GM19452 (cell line): Measurements from ENCODE around the gene ADGRV1.
"Not testable (repeated sequence)": the region's sequence is repeated elsewhere in the genome, so short reads cannot be mapped to it uniquely, and the experiment has no call there.

Experiments
- ATAC-seq: cut with Tn5 transposase; IDR thresholded peaks from one replicate; pipeline ENCODE4 v1.9.1; 2021; ENCODE audit not compliant: unreplicated experiment

Gene ADGRV1

DNA sequence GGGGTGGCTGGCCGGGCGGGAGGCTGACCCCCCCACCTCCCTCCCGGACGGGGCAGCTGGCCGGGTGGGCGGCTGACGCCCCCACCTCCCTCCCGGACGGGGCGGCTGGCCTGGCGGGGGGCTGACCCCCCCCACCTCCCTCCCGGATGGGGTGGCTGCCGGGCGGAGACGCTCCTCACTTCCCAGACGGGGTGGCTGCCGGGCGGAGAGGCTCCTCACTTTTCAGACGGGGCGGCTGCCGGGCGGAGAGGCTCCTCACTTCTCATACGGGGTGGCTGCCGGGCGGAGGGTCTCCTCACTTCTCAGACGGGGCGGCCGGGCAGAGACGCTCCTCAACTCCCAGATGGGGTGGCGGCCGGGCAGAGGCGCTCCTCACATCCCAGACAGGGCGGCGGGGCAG, 37.2 kb downstream of the ADGRV1 start:
- not testable (repeated sequence) for ATAC-seq

DNA sequence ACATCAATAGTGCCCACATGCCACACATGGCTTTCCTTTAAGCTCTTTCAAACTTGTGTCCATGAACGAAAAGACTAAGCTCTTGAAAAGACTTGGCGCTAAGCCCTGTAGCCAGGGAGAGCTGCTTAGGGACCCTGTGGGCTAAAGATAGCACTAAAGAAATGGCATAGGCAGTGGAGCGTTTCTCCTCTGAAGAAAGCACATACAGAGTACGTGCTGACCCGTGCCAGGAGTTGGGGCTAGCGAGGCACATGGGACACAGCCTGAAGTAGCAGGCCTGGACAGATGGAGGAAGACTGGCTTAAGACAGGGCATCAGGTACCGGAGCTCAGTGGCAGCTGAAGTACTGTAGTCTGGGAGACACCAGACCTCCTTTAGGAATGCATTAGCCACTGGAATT, 39.7 kb downstream of the ADGRV1 start:
- ATAC-seq: no peak

GRCh38 chr5:90600307-90600706, 41.7 kb downstream of the ADGRV1 start:
- not testable (repeated sequence) for ATAC-seq

- no peak for ATAC-seq
These were observed 42.9 kb downstream of the ADGRV1 start for GRCh38 chr5:90601468-90601867.

DNA sequence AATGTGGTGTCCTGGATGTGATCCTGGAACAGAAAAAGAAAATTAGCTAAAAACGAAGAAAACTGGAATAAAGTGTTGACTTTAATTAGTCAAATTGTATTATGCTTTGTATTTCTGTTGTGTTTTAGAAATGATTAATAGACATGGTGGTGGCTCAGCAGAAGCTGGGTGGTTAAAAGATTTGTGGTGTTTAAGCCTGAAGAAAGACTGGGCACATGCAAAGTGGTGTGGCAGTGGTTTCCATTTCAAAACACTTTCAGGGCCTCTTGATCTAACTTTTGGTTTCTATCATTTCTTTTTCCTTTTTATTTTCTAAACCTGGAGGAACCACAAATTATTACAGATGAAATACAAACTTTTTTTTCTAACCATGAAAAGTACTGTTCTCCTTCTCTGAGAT, 44.1 kb downstream of the ADGRV1 start:
- ATAC-seq: no peak

DNA sequence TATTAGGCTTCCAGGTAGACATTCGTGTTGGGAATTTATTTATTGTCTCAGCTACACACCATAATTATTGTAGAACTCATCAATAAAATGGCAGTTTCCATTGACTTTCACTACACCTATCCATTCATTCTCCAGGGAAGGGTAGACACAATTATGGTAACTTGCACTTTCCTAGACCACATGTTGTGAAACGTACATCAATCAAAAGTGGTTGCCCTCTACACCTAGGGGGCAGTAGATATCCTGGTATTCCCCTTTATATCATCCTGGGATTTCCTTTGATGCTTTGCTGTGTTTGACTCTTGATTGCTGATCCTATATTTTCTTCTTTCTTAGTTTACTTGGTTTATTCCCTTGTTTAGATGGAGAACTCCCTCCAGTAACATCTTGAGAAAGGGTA, 47.9 kb downstream of the ADGRV1 start:
- no peak for ATAC-seq

- ATAC-seq: peak; percentile 89
These were observed 54.3 kb downstream of the ADGRV1 start for GRCh38 chr5:90612919-90613318.

GRCh38 chr5:90613459-90613858, 54.9 kb downstream of the ADGRV1 start:
- ATAC-seq: peak; percentile 11

GRCh38 chr5:90613918-90614504, 55.4 kb downstream of the ADGRV1 start:
- no peak for ATAC-seq

- ATAC-seq: no peak
These were observed 56.8 kb downstream of the ADGRV1 start for GRCh38 chr5:90615355-90615754.

GRCh38 chr5:90618071-90618470, 59.5 kb downstream of the ADGRV1 start:
- no peak for ATAC-seq

- ATAC-seq: not testable (repeated sequence)
These were observed 61.2 kb downstream of the ADGRV1 start for GRCh38 chr5:90619762-90620161.

DNA sequence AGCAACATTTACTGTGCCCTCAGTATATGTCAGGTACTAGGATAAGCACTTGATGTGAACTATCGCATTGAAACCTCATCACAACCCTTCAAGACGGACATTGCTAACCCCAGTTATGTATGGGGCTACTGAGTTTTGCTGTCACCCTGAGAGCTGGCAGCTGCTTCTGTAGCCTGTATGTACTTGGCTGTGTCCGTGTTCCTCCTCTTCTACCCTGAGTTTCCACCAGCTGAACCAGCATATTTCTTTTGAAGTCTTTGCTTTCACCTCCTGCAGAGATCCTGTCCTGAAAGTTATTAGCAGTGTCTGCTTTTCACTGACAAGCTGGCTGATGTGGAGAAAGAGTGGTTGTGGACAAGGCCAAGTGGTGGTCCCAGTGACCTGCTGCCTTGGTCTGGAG, 63.3 kb downstream of the ADGRV1 start:
- ATAC-seq: no peak

DNA sequence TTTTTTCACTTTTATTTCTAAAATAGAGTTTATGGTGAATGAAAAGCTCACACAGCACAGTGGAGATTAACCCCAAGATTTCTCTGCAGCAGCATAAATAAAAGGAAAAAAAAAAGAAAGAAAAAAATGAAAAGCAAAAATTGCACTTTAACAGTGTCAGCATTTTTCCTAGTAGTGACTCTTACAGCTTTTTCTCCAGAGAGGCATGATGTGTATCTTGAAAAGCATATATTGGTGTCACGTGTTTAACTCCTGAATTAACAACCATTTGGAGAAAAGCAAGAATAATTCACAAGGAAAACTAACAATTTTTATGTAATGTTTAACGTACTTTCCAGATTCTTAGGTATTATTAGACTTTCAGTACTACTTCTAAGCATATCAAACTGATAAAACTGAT, 67.9 kb downstream of the ADGRV1 start:
- no peak for ATAC-seq

GRCh38 chr5:90628492-90628891, 69.9 kb downstream of the ADGRV1 start:
- ATAC-seq: no peak

GRCh38 chr5:90632791-90633190, 74.2 kb downstream of the ADGRV1 start:
- no peak for ATAC-seq

DNA sequence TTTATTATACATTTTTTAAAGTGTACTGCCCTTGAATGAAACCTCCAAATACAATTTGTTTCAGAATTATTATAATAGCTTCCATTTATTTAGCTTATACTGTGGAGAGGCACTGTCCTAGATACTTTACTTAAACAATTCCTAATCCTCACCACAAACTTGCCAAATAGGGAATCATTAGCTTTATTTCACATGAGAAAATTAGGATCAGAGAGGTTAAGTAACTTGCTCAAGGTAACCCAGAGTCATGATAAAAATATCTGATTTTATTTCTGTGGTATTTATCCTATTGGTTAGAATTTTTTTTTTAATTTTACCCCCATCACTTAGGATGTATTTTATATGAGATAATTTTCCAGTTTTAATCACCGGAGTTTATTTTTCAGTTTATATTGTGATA, 78.4 kb downstream of the ADGRV1 start:
- ATAC-seq: no peak

- ATAC-seq: no peak
These were observed 79.1 kb downstream of the ADGRV1 start for GRCh38 chr5:90637731-90638130.

- no peak for ATAC-seq
These were observed 80.3 kb downstream of the ADGRV1 start for GRCh38 chr5:90638878-90639277.

DNA sequence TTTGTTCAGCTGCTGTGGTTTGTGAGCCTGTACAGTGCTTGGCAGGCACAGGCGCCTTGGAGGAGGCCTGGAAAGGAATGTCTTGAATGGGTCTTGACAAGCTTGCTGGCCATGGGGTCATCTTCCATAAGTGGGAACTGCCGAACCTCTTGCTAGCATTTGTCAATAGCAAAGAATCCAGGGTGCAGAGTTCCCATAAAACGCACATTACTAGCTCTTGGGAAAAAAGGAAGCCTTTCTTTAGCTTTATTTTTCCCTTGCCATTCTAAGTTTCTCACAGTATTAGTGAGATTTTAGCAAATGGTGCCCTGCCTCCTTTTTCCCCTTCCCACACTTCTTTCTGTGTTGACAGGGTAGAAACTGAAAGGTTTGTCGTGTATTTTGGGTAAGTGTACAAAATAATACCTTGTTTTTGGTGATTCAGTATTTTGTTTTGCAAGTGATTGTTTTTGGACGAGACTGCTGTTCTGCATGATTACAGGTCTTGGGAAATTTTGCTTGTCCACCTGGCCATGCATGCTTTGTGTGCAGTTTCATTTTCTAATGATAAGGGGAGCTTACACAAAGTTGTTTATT, 82.0 kb downstream of the ADGRV1 start:
- ATAC-seq: no peak

DNA sequence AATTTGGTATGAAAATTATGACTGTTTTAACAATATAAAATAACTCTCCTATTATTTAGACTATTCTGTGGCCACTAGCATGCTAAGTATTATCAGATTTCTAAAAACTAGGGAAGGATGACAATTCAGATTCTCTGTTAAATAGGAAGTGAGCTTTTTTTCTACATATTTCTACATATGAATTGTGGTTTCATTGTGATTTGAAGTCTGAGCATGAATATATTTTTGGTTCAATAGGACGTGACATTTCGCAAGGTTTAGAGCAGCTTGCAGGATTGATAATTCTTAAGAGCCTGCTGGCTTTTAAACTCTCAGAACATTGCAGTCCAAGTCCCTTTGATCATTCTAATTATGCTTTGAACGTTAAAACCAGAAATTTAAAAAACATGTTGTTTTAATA, 82.9 kb downstream of the ADGRV1 start:
- ATAC-seq: no peak

GRCh38 chr5:90642706-90643229, 84.2 kb downstream of the ADGRV1 start:
- no peak for ATAC-seq

DNA sequence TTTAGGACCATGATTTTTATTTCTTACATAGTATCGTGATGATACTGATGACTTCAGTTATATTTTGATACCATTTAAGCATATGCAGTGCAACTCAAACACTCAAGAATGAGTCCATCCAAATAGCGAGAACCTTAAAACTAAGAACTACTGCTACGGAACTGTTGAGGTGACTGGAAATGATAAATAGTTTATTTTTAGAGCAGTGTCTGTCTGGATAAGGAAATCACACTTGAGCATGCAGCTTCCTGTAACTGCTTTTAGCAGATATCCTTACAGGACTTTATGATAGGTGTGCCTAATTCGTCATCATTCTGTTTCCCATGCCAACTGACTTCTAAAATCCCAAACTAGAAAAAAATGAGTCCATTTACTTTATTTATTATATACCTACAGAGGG, 85.5 kb downstream of the ADGRV1 start:
- ATAC-seq: no peak
